Transverse colon (tissue), 4 donors: ENCODE results near the gene SYT4.

Experiments used
- CTCF ChIP-seq, 5 experiments: fragments of 200-600 bp in 3 of 5; fragments of 450-650 bp in 2 of 5; sonication (generic) in 3 of 5; IDR thresholded peaks; 1 replicate in 2 of 5; 2 replicates in 3 of 5; pipeline ENCODE4 v1.5.1; 2016 to 2017; ENCODE audit warnings: antibody characterized with exemption in 5 of 5, inconsistent platforms in 3 of 5, mild to moderate bottlenecking in 2 of 5, moderate library complexity in 1 of 5
- EP300 ChIP-seq: sonication (generic); formaldehyde crosslinking; IDR thresholded peaks from one replicate; pipeline ENCODE4 v1.6.1; 2017; ENCODE audit warnings: antibody characterized with exemption, low read depth
- POLR2A ChIP-seq: fragments of 450-650 bp; IDR thresholded peaks from one replicate; pipeline ENCODE4 v1.6.1; 2016; ENCODE audit warnings: antibody characterized with exemption, mild to moderate bottlenecking, moderate library complexity
- POLR2AphosphoS5 ChIP-seq, 3 donors: sonication (generic); formaldehyde crosslinking; IDR thresholded peaks; one replicate each; pipeline ENCODE4 v1.6.1; 2016; ENCODE audit warnings: antibody characterized with exemption in 3 of 3

GRCh38 chr18:43220691-43221090 lies 56.6 kb downstream of the SYT4 start:
- TF ChIP-seq CTCF (IDR thresholded peaks at IDR 0.05) (no peak), POLR2A (no peak), POLR2AphosphoS5 (IDR thresholded peaks at IDR 0.05) (no peak), EP300 (no peak)
